K562 (cell line): ENCODE data around the gene NTM. TPM values are rescaled to one million over a fixed set of nuclear protein-coding genes. Genes with fewer than 3 reads are reported as not detected.

Source experiments
- ATAC-seq: fragments of 200-7000 bp; cut with Tn5 transposase; 3 replicates; pipeline ENCODE4 v1.9.1; 2020; ENCODE audit warnings: moderate library complexity
- BruUV-seq: library from RNA; stranded (reverse); fragments of 400-500 nt; replicated peaks from 2 replicates; lab custom pipeline; 2021; lab: Mats Ljungman, UMichigan
- CTCF ChIA-PET: fragments of 300-600 bp; formaldehyde crosslinking; extraction: SDS; loops from one replicate; lab custom pipeline; 2021; ENCODE audit warnings: low intra/inter-chr PET ratio; lab: Yijun Ruan, JAX
- POLR2A ChIA-PET: fragments of 300-600, 350-650 bp; sonication (Branson Sonifier 250); formaldehyde crosslinking; extraction: SDS; loops from one replicate; lab custom pipeline; 2021; ENCODE audit warnings: antibody characterized with exemption, inconsistent platforms; lab: Yijun Ruan, JAX
- DNase-seq, 4 experiments: peaks; one replicate each; pipeline versions ENCODE4 v3.0.0 to v3.0.0-alpha.2; 2011 to 2018; ENCODE audit warnings: low spot score in 3 of 4, mixed read lengths in 3 of 4; ENCODE audit errors: extremely low read depth in 1 of 4
- FAIRE-seq: peaks from 2 replicates; lab custom pipeline; 2011; peaks lifted over from hg19 to GRCh38; lab: Jason Lieb, UNC
- H2AFZ ChIP-seq: 2 replicates; pipeline ENCODE4 v1.6.0; 2011; ENCODE audit warnings: low read depth, low read length, control low read depth, inconsistent platforms
- H3K27ac ChIP-seq: fragments of 200-600 bp; 3 replicates; pipeline ENCODE4 v1.8.0; 2011; ENCODE audit warnings: low read depth, mild to moderate bottlenecking, control low read depth, inconsistent platforms, low read length, moderate library complexity, mixed read lengths; ENCODE audit errors: extremely low read depth
- H3K27me3 ChIP-seq, 2 experiments: fragments of 300-600 bp in 1 of 2; 2 replicates in 1 of 2; 3 replicates in 1 of 2; pipeline versions ENCODE4 v1.6.0 to v1.8.0; 2011; ENCODE audit warnings: inconsistent platforms in 2 of 2, low read length in 2 of 2, mild to moderate bottlenecking in 1 of 2, mixed read lengths in 1 of 2, moderate library complexity in 1 of 2; ENCODE audit not compliant: control insufficient read depth in 2 of 2, insufficient read depth in 2 of 2
- H3K36me3 ChIP-seq: fragments of 300-600 bp; 3 replicates; pipeline ENCODE4 v1.8.0; 2011; ENCODE audit warnings: mild to moderate bottlenecking, low read length, inconsistent platforms; ENCODE audit not compliant: control insufficient read depth, insufficient read depth
- H3K4me1 ChIP-seq, 2 experiments: fragments of 200-600 bp in 1 of 2; replicated peaks in 1 of 2; 2 replicates in 1 of 2; 3 replicates in 1 of 2; pipeline versions ENCODE4 v1.5.1 to v1.8.0; 2011; ENCODE audit warnings: inconsistent platforms in 2 of 2, low read length in 2 of 2, mild to moderate bottlenecking in 1 of 2, mixed read lengths in 1 of 2, moderate library complexity in 1 of 2; ENCODE audit not compliant: control insufficient read depth in 2 of 2, insufficient read depth in 2 of 2
- H3K4me2 ChIP-seq: 2 replicates; pipeline ENCODE4 v1.6.1; 2011; ENCODE audit warnings: low read length, control low read depth, inconsistent platforms, mixed read lengths; ENCODE audit not compliant: insufficient read depth
- H3K4me3 ChIP-seq: fragments of 200-600 bp; sonication (generic), shearing (Covaris generic); 2 replicates; pipeline ENCODE4 v1.5.1; 2016; ENCODE audit warnings: control low read depth, inconsistent platforms
- H3K79me2 ChIP-seq: fragments of 200-600 bp; 3 replicates; pipeline ENCODE4 v1.8.0; 2011; ENCODE audit warnings: low read length, inconsistent platforms; ENCODE audit not compliant: control insufficient read depth, insufficient read depth
- H3K9ac ChIP-seq, 2 experiments: 2 replicates each; pipeline versions ENCODE4 v1.6.0 to v1.6.1; 2011; ENCODE audit warnings: low read depth in 2 of 2, low read length in 2 of 2, control low read depth in 1 of 2, inconsistent platforms in 1 of 2, mild to moderate bottlenecking in 1 of 2, mixed read lengths in 1 of 2; ENCODE audit not compliant: insufficient read depth in 1 of 2
- H3K9me1 ChIP-seq: one replicate; pipeline ENCODE4 v1.6.0; 2011; ENCODE audit warnings: inconsistent platforms, mild to moderate bottlenecking, low read length, moderate library complexity; ENCODE audit not compliant: control insufficient read depth, insufficient read depth
- H3K9me3 ChIP-seq: replicated peaks from 2 replicates; pipeline ENCODE4 v1.5.1; 2011; ENCODE audit warnings: low read depth, low read length, inconsistent platforms; ENCODE audit not compliant: control insufficient read depth, insufficient read depth
- H4K20me1 ChIP-seq: replicated peaks from 2 replicates; pipeline ENCODE4 v1.6.1; 2011; ENCODE audit warnings: low read length, inconsistent platforms, mixed read lengths; ENCODE audit not compliant: control insufficient read depth, insufficient read depth
- BDP1 ChIP-seq: IDR thresholded peaks from 3 replicates; pipeline ENCODE4 v1.6.1; 2011; ENCODE audit not compliant: insufficient read length, insufficient read depth
- CEBPB ChIP-seq: fragments of 450-650 bp; IDR thresholded peaks from 2 replicates; pipeline ENCODE4 v1.6.1; 2016; ENCODE audit warnings: missing genetic modification characterization, missing compliant biosample characterization
- ESRRB ChIP-seq: fragments of 250-450 bp; sonication (Bioruptor Pico); IDR thresholded peaks from 2 replicates; pipeline ENCODE4 v1.5.0; 2020; ENCODE audit warnings: mild to moderate bottlenecking, moderate library complexity, borderline replicate concordance
- PPARD ChIP-seq: fragments of 250-450 bp; sonication (Bioruptor Pico); IDR thresholded peaks from 2 replicates; pipeline ENCODE4 v1.8.0; 2022; ENCODE audit warnings: inconsistent platforms, mild to moderate bottlenecking, moderate library complexity
- RFX1 ChIP-seq: fragments of 450-650 bp; IDR thresholded peaks from 2 replicates; pipeline ENCODE4 v1.6.1; 2016; ENCODE audit warnings: mild to moderate bottlenecking, moderate library complexity
- STAG1 ChIP-seq: sonication (generic); formaldehyde crosslinking; IDR thresholded peaks from 2 replicates; pipeline ENCODE4 v1.5.0; 2020; ENCODE audit warnings: missing genetic modification reagents, borderline replicate concordance
- TCFL5 ChIP-seq: fragments of 250-450 bp; sonication (Bioruptor Pico); conservative IDR thresholded peaks from 2 replicates; pipeline ENCODE4 v1.6.1; 2021; ENCODE audit warnings: mild to moderate bottlenecking, moderate library complexity, matching md5 sums
- XRCC4 ChIP-seq: IDR thresholded peaks from one replicate; pipeline ENCODE4 v1.6.1; 2011; ENCODE audit not compliant: insufficient read depth, insufficient read length; ENCODE audit errors: extremely low read depth
- ZC3H11A ChIP-seq: IDR thresholded peaks from 2 replicates; pipeline ENCODE4 v1.6.1; 2012; ENCODE audit warnings: low read depth, low read length, improper control_type of control experiment
- ZNF507 ChIP-seq: conservative IDR thresholded peaks from 2 replicates; pipeline ENCODE4 v1.6.1; 2017; ENCODE audit warnings: missing genetic modification characterization, missing compliant biosample characterization
- ZNF644 ChIP-seq: fragments of 200-800 bp; sonication (Bioruptor generic); IDR thresholded peaks from 2 replicates; pipeline ENCODE4 v1.6.1; 2016; ENCODE audit warnings: low read depth, missing genetic modification characterization, missing compliant biosample characterization
- ZNF695 ChIP-seq: fragments of 450-650 bp; formaldehyde crosslinking; IDR thresholded peaks from 2 replicates; pipeline ENCODE4 v1.4.0; 2020; ENCODE audit warnings: mild to moderate bottlenecking, moderate library complexity
- WGBS: fragments of 100-300 bp; shearing (Covaris generic); methylation state at CpG from one replicate; pipeline ENCODE4 v1.1.6; 2016; ENCODE audit warnings: low coverage, mixed read lengths; ENCODE audit not compliant: insufficient coverage; ENCODE audit errors: missing lambda C conversion rate; 5-methylcytosine and 5-hydroxymethylcytosine counted together
- in situ Hi-C: fragments of 300-500 bp; cut with MboI; formaldehyde crosslinking; loops from 4 replicates; pipeline ENCODE4 v1.15.0; 2018; ENCODE audit warnings: inconsistent platforms, mixed read lengths
- intact Hi-C: fragments of 100-400 bp; cut with micrococcal nuclease; formaldehyde crosslinking; loops from 2 replicates; pipeline ENCODE4 v1.14.2; 2022
- polyA plus RNA-seq, 8 experiments: library from polyadenylated mRNA; depleted of rRNA in 4 of 8; stranded (reverse) in 5 of 8; unstranded in 3 of 8; fragments of >200 nt; fragmentation: Nextera tagmentation in 2 of 8; fragmentation: Illumina TruSeq in 1 of 8; extraction: Ambion mirVana in 2 of 8; extraction: Trizol in 1 of 8; gene quantifications; 2 replicates each; pipeline versions ENCODE4 v1.2.1 to v1.2.3, GENCODE V29; 2011 to 2014; ENCODE audit warnings: inconsistent platforms in 1 of 8, missing spikeins in 1 of 8
- total RNA-seq, 7 experiments: library from RNA; depleted of rRNA in 6 of 7; stranded (reverse); fragments of >200 nt in 6 of 7; fragmentation: Illumina TruSeq in 2 of 7; extraction: Trizol in 2 of 7; gene quantifications; 2 replicates each; pipeline versions ENCODE4 v1.2.1 to v1.2.3, GENCODE V29; 2011 to 2021; ENCODE audit warnings: low replicate concordance in 1 of 7
- TF ChIP-seq, protein P1 (sequence below): sonication (generic); formaldehyde crosslinking; IDR thresholded peaks from 2 replicates; pipeline ENCODE4 v1.8.0; 2022; ENCODE audit warnings: missing genetic modification reagents, mild to moderate bottlenecking, moderate library complexity, borderline replicate concordance

The NTM gene
- total and polyA plus RNA-seq, 9 of the 15 experiments (the other 6 are each of a cell fraction or from before 2014, with no cell fraction given), result not detected

- no peak for TF ChIP-seq ZNF507
Observed at GRCh38 chr11:132024587-132025295, 654.3 kb downstream of the NTM start (continued).

DNA sequence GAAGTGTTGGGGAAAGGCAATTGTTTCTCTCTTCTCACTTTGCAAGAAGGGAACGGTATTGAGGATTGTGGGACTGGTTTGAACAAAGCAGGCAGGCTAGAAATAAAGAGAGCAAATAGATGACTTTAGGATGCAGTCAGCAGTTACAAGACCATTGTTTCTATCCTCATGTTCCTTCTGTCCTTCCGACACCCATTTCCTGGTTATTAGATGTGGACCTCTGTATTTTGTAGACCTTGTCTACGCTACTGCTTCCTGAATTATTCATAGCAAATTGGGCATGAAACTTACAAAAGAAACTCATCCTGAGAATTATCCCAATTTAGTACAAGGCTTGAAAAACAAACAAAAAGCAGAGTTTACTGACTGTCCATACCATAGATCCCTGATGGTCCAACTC, 656.3 kb downstream of the NTM start:
- WGBS, result 0% methylated on average over 3 of the region's 3 CpGs
- ChIA-PET POLR2A (no interaction called here), CTCF (no interaction called here)
- no peaks in the 10 kb centered on the region for H3K36me3 ChIP-seq
- no peaks in the 10 kb centered on the region for H3K9me1 ChIP-seq
- no peak overlapping the region for H2AFZ ChIP-seq
- intact Hi-C loops (loop anchor here (5.0 kb wide), 1 partner anchor 334 kb away; no protein-coding TSS in a partner anchor), in situ Hi-C loops (no loop called here)
- no peak overlapping the region for H3K27ac ChIP-seq
- no peaks in the 10 kb centered on the region for H4K20me1 ChIP-seq
- H3K4me3 ChIP-seq, result no peak overlapping the region
- H3K9ac ChIP-seq, result no peak overlapping the region
- DNase-seq, result no peak
- no peaks in the 10 kb centered on the region for H3K27me3 ChIP-seq
- no peaks in the 10 kb centered on the region for H3K79me2 ChIP-seq
- H3K4me2 ChIP-seq, result no peak overlapping the region
- no peak for TF ChIP-seq PPARD (CRISPR knock-in tag)
- no peak for TF ChIP-seq BDP1
- no peak for TF ChIP-seq TCFL5 (CRISPR knock-in tag)
- no peak for TF ChIP-seq RFX1
- TF ChIP-seq STAG1 (CRISPR knock-in tag), result no peak
- no peak for TF ChIP-seq XRCC4
- no peak for TF ChIP-seq CEBPB
- TF ChIP-seq ESRRB, result no peak
- TF ChIP-seq, protein P1, sequence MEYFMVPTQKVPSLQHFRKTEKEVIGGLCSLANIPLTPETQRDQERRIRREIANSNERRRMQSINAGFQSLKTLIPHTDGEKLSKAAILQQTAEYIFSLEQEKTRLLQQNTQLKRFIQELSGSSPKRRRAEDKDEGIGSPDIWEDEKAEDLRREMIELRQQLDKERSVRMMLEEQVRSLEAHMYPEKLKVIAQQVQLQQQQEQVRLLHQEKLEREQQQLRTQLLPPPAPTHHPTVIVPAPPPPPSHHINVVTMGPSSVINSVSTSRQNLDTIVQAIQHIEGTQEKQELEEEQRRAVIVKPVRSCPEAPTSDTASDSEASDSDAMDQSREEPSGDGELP (CRISPR knock-in tag), result no peak
- no peak for TF ChIP-seq ZNF695
- no peak for TF ChIP-seq ZC3H11A
- TF ChIP-seq ZNF644 (tag), result no peak
- no peaks in the 10 kb centered on the region for H3K4me1 ChIP-seq
- no peak for FAIRE-seq
- no TSS peak for BruUV-seq
- no peaks in the 10 kb centered on the region; the same call in 1 of the 2 replicates for H3K9me3 ChIP-seq
- ATAC-seq, result no peak
